Measurements from ENCODE around the gene XKR3.
A peak's percentile ranks its signal among the peaks of the same experiment; 100 is the strongest.
"Not testable (repeated sequence)": the region's sequence is repeated elsewhere in the genome, so short reads cannot be mapped to it uniquely, and the experiment has no call there.

XKR3 gene

GRCh38 chr22:16824716-16825687, at the start of gene XKR3:
Gene XKR3, minus strand, starts transcription at chr22:16825411. Its CDS starts 17,338 bp downstream, at chr22:16808073.
- DNase-seq: no peak

DNA sequence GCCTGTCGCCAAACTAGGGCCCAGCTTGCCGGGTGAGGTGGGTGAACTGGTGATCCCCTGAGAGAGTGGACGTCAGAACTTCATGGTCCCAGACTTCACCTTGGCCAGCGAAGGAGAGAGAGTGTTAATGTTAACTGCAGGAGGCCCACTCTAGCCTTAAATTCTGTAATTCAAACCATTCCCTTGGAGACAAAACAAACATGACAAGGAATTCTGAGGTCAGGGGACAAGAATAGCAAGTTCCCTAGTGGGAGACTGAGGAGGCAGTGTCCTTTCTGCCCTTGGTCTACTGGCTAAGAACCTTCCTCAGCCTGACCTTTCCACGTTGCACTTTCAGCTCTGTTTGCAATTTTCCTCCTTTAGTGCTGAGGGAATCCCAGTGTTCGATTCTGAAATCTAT, 44.4 kb upstream of the XKR3 start:
- not testable (repeated sequence) for DNase-seq

DNA sequence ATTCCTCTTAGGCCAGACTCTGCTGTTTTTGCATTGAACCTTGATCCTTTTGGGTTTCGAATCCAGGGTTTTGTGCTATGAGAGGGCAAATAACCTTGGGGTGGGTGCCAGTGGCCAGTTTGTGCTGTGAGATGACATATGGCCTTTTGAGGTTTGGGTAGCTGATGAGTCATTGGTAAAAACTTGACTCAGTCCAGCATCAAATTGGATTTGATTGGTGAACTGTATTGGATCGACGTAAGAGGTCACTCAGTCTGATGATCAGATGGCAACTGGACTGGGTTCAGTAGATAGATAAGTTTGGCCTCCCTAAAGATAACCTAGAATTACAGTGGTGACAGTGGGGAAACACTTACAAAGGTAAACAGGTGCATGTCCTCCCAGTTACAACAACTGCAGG, 41.0 kb upstream of the XKR3 start:
- no peak for DNase-seq

GRCh38 chr22:16856851-16857250, 31.6 kb upstream of the XKR3 start:
- DNase-seq: not testable (repeated sequence)

- DNase-seq: no peak
These were observed 29.4 kb upstream of the XKR3 start for GRCh38 chr22:16854631-16855030.

GRCh38 chr22:16851268-16851996, 26.2 kb upstream of the XKR3 start:
- DNase-seq: peak; percentile 64

DNA sequence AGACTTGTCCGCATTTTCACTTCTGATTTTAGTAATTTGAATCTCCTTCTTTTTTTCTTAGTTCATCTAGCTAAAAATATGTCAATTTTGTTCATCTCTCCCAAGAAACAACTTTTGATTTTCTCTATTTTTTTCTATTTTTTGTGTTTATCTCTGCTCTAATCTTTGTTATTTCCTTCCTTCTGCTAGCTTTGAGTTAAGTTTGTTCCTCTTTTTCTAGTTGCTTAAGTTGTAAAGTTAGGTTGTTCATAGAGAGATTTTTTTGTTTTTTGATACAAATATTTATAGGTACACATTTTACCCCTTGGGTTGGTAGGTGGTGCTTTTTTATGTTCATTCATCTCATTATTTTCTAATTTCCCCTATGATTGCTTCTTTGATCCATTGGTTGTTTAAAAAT, 22.1 kb upstream of the XKR3 start:
- DNase-seq: no peak

DNA sequence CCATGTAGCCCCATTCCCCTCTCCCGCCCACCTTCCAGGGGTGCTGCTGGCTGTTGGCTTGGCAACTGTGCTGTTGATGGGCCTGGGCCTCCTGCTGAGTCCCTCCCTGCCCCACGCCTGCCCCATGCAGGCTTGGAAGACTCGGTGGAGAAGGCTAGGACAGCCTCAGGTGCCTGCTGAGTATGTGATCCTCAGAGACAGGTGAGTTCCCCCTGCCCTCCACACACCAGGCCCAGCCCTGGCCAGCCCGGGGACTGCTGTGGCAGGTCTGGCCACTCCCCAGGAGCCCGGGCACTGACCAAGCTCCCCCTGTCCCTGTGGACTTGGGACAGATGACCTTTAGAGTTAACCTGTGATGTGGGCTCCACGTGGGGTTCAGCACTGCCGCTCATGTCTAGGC, 20.7 kb upstream of the XKR3 start:
- no peak for DNase-seq

GRCh38 chr22:16845465-16845864, 20.3 kb upstream of the XKR3 start:
- no peak for DNase-seq

- DNase-seq: no peak
These were observed 19.3 kb upstream of the XKR3 start for GRCh38 chr22:16844529-16844928.

- DNase-seq: no peak
These were observed 12.9 kb upstream of the XKR3 start for GRCh38 chr22:16838073-16838472.

- no peak for DNase-seq
These were observed 9.8 kb upstream of the XKR3 start for GRCh38 chr22:16834971-16835370.

DNA sequence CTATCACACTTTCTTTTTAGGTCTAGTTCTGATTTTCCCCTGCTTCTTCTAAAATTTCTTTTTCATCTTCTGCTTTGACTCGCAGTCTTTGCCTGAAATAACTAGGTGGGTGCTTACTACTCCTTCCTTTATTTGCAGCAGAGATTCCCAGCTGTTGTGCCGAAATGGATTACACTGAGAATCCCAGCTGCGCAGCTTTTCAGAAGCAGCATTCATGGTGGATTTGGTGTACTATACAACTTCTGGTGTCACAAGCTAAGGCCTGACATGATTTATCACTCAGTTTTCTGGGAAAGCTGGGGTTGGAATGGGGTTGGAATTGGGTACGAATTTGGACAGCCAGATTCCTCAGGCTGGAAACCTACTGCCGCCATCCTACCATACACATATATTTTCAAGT, 6.0 kb upstream of the XKR3 start:
- DNase-seq: no peak

GRCh38 chr22:16829985-16830384, 4.8 kb upstream of the XKR3 start:
- no peak for DNase-seq

GRCh38 chr22:16828876-16829275, 3.7 kb upstream of the XKR3 start:
- DNase-seq: no peak

DNA sequence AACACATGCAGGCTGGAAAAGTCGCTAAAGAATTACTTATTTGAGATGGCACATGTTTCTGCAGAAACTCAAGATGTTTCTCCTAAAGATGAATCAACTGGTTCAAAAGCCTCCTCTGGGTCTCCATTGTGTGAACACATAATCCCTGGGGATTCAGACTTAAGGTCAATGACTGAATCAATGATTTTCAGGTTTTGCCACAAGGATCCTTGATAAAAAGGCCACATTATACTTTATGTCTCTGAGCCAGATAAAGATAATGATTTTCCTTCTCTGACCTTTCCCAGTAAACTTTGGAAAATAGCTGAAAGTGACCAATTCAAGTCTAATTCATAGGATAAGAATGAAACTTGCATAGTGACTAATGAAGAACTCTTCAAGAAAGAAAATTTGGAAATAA, 2.3 kb upstream of the XKR3 start:
- DNase-seq: no peak

GRCh38 chr22:16819249-16819648, 6.0 kb downstream of the XKR3 start:
- no peak for DNase-seq

- no peak for DNase-seq
These were observed 6.7 kb downstream of the XKR3 start for GRCh38 chr22:16818538-16818937.

GRCh38 chr22:16815073-16815472, 10.1 kb downstream of the XKR3 start:
- no peak for DNase-seq

DNA sequence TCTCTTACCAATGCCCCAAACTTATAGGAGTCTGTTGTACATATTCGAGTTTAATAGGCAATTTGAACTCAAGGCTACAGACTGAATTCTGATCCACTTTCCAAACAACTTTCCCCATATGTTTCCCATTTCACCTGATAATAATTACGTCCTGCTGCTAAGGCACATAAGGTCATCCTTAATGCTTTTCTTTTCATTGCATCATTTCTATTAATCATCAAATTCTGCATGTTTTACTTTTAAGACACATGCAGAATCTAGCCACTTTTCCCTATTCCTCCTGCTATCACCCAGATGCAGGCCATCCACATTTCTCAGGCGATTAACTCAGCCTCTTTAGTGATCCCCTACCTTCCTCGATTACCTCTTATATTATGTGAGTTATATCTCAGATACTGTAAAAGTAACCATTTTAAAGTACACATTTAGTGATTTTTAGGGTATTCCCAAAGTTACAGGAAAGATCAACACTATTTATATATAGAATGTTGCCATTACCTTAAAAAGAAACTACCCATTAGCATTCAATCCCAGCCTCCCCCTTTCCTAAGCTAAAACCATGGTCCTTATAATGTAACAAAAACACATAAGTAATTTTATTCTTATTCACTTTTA, 14.9 kb downstream of the XKR3 start:
- no peak for DNase-seq

GRCh38 chr22:16808744-16809143, 16.5 kb downstream of the XKR3 start:
- DNase-seq: no peak

DNA sequence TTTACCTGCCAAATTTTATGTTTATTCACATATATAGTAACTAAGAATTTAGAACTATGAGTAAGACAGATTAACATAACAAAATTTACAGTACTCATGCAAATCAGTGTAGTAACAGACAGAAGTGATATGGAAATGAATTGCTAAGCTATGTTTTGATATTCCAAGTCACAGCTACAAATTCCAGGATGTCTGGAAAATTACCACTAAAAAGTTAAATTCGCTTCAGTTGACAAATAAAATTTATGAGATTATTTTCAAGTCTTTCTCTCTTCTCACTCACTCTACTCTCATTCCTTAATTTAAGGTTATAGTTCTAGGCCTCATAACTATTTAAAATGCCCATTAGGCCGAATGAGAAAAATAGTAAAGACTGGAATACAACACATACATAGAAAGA, 18.1 kb downstream of the XKR3 start:
- no peak for DNase-seq

DNA sequence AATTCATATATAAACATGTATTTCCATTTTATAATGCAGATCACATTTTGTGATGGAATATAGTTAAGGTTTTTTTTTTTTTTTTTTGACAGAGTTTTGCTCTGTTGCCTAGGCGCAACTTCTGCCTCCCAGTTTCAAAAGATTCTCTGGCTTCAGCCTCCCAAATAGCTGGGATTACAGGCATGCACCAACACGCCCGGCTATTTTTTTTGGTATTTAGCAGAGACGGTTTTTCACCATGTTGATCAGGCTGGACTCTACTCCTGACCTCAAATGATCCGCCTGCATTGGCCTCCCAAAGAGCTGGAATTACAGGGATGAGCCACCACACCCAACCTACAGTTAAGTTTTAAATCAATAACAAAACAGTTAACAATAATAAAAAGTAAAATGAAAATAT, 18.8 kb downstream of the XKR3 start:
- no peak for DNase-seq

DNA sequence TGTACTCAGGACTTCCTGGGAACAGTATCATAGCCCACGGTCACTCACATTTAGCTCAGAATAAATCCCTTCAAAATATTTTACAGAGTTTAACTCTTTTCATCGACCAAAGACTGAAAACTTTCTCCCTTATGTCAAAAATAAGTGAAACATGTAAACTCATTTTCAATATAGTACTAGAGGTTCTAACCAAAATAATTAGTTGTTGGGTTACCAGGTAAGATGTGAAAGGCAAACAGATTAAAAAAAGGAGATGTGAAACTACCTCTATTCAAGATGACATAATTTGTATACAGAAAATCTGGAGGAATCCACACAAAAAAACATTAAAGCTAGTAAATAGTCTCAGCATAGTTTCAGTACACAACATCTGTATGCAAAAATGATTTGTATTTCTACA, 20.3 kb downstream of the XKR3 start:
- DNase-seq: no peak
